T-helper 2 cell (primary cell): Measurements from ENCODE around the gene BRD9.
A peak's percentile ranks its signal among the peaks of the same experiment; 100 is the strongest.
"Not testable (repeated sequence)": the region's sequence is repeated elsewhere in the genome, so short reads cannot be mapped to it uniquely, and the experiment has no call there.

Experiments used
- DNase-seq, 5 experiments: peaks; one replicate each; pipeline versions ENCODE4 v3.0.0 to v3.0.0-alpha.2; 2012 to 2022
- total RNA-seq, 2 donors: gene quantifications; one replicate each; lab custom pipeline; 2026; lab: John Stamatoyannopoulos, UW

Gene BRD9
- total RNA-seq = 111 to 120 reads per million in 2 donors

- DNase-seq = peak; percentile 73 to 92 (median 77)
Observed at GRCh38 chr5:892394-893136, at the start of gene BRD9, which contains the start of gene TRIP13. Gene BRD9 (minus strand): TSS chr5:892801. CDS start chr5:892657, 144 bp downstream. Gene TRIP13 (plus strand): TSS chr5:892884. CDS start chr5:892999, 115 bp downstream.

DNA sequence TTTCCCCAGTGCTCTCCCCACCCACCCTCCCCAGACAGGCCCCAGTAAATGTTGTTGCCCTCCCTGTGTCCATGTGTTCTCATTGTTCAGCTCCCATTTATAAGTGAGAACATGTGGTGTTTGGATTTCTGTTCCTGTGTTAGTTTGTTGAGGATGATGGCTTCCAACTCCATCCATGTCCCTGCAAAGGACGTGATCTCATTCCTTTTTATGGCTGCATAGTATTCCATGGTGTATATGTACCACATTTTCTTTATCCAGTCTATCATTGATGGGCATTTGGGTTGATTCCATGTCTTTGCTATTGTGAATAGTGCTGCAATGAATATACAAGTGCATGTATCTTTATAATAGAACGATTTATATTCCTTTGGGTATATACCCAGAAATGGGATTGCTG is 48.1 kb upstream of the BRD9 start:
- DNase-seq = not testable (repeated sequence)

- DNase-seq = no peak
Observed at GRCh38 chr5:939368-939767, 46.8 kb upstream of the BRD9 start.

- no peak for DNase-seq
Observed at GRCh38 chr5:937151-937924, 44.7 kb upstream of the BRD9 start.

DNA sequence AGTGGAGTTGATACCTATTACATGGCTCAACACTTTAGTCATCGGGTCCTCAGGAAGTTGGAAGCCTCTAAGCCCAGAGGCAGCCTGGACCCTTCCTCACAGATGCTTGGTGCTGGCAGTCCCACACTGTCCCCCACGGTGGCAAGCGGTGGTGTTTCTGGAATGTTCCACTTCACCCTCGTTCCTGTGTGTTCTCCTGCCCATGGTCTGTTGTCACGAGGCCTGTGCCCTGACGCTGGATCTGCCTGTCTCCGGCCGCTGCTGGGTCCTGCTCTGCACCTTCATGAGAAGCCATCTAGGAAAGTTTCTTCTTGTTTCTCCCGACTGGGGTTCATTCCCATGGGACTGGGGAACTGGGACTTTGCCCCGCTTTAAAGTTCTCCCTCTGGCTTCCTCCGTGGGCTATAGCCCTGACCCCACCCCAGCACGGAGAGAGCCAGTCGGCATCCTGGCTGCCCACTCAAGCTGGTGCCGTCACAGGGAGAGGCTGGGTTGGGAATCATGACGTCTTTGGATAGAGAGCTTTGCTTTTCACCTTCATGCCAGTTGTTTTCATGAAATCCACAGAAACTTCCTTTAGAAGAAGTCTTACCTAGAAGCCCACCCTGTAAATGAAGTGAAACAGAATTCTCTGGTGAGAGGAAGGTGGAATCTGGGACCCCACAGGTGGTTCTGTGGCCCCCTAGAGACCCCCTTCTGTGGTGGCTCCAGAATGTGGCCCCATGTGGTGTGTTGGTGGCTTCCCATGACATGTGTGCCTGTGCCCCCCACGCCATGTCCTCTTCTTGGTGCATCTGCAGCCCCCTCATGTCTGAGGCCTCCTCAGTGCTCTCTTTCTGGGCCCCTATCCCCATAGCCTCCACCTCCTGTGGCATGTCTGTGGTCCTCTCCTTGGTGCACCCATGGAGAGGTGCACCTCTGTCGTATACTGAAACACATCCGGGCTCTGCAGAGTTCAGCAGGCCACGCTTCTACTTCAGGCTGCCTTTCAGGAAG is 43.8 kb upstream of the BRD9 start:
- no peak for DNase-seq

GRCh38 chr5:935510-936084 is 43.0 kb upstream of the BRD9 start:
- DNase-seq = peak in 1 of 5 experiments; percentile 58

DNA sequence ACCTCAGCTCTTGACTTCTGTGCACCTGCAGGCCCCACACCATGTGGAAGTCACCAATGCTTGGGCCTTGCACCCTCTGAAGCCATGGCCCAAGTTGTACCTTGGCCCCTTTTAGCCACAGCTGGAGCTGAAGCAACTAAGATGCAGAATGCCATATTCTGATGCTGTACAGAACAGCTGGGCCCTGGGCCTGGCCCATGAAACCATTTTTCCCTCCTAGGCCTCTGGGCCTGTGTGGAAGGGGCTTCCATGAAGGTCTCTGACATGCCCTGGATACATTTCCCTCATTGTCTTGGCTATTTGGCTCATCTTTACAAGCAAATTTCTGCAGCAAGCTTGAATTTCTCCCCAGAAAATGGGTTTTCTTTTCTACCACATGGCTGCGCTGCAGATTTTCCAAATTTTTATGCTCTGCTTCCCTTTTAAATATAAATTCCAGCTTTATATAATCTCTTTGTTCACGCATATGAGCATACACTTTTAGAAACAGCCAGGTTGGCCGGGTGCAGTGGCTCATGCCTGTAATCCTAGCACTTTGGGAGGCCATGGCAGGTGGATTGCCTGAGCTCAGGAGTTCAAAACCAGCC is 41.9 kb upstream of the BRD9 start:
- not testable (repeated sequence) for DNase-seq

DNA sequence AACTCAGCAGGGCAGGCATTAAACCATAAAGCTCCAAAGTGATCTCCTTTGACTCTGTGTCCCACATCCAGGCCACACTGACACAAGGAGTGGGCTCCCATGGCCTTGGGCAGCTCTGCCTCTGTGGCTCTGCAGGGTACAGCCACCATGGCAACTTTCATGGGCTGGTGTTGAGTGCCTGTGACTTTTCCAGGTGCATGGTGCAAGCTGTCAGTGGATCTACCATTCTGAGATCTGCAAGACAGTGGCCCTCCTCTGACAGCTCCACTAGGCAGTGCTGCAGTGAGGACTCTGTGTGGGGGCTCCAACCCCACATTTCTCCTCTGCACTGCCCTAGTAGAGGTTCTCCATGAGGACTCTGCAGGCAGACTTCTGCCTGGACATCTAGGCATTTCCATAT is 41.4 kb upstream of the BRD9 start:
- not testable (repeated sequence) for DNase-seq

DNA sequence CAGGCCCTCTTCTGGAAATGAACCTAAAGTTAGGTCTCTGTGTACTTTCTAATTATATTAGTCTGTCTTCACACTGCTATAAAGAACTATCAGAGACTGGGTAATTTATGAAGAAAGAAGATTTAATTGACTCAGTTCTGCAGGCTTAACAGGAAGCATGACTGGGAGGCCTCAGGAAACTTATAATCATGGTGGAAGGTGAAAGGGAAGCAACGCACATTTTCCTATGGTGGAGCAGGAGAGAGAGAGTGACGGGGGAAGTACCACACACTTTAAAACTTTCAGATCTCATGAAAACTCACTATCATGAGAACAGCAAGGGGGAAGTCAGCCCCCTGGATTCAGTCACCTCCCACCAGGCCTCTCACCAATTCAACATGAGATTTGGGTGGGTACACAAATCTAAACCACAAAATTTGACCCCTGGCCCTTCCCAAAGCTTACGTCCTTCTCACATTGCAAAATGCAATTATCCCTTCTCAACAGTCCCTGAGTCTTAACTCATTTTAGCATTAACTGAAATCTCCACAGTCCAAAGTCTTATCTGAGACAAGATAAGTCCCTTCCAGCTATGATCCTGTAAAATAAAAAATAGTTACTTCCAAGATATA is 40.8 kb upstream of the BRD9 start:
- DNase-seq = no peak

- DNase-seq = no peak
Observed at GRCh38 chr5:932628-933250, 40.1 kb upstream of the BRD9 start.

DNA sequence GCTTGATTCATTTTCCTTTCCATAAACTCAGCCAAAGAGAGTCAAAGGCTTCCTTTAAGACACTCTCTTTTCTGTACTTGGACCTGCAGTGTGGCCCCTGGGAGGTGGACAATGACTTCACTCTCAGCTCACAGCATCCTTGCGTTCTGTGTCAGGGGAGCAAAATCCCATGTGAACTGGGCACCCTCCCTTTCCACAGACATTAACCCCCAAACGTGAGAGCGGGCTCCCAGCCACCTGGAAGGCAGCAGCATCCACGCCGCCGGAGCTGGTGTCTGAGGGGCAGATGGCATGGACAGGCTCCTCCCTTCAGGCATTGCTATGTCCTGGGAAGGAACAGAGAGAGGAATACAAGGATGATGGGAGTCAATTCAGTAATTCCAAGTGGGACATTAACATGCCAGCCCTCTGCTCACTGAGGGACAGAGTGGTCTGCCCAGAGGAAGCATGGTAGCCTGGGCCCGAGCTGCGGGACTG is 39.6 kb upstream of the BRD9 start:
- DNase-seq = no peak

DNA sequence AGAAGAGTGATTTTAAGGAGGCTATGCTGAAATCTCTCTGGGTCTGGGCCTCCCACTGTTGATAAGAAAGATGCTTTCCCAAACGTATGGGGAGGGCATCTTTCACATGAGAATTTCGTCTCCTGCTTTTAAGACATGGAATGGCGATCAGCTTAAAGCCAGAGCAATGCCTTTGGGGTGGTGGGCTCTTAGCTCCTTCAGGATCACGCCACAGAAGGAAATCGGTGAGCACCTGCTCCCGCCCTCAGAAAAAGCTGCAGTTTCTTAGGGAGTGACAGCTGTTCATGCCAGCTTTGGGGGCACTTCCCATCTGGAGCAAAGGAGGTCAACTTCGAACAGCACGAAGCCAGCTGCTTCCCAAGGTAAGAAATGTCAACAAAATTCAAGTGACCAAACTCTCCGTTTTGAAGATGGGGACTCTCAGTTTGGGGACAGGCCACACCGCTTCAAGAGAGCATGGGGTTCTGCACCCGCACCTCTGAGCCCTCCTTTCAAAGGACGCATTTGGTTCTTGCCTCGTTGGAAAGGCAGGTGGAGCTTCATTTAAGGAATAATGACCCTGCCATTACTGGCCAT is 39.1 kb upstream of the BRD9 start:
- DNase-seq = no peak

GRCh38 chr5:930866-931265 is 38.3 kb upstream of the BRD9 start:
- DNase-seq = no peak

DNA sequence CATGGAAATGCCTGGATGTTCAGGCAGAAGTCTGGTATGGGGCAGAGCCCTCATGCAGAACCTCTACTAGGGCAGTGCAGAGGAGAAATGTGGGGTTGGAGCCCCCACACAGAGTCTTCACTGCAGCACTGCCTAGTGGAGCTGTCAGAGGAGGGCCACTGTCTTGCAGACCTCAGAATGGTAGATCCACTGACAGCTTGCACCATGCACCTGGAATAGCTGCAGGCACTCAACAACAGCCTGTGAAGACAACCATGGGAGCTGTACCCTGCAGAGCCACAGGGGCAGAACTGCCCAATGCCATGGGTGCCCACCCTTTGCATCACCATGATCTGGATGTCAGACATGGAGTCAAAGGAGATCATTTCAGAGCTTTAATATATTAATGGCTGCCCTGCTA is 37.0 kb upstream of the BRD9 start:
- DNase-seq = no peak

DNA sequence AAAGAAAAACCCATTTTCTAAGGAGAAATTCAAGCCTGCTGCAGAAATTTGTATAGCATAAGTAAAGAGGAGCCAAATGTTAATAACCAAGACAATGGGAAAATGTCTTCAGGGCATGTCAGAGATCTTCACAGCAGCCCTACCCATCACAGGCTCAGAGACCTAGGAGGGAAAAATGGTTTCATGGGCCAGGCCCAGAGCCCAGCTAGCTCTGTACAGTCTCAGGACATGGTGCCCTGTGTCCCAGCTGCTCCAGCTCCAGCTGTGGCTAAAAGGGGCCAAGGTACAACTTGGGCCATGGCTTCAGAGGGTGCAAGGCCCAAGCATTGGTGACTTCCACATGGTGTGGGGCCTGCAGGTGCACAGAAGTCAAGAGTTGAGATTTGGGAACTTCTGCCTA is 36.6 kb upstream of the BRD9 start:
- DNase-seq = not testable (repeated sequence)

GRCh38 chr5:927172-928015 is 34.8 kb upstream of the BRD9 start:
- no peak for DNase-seq

DNA sequence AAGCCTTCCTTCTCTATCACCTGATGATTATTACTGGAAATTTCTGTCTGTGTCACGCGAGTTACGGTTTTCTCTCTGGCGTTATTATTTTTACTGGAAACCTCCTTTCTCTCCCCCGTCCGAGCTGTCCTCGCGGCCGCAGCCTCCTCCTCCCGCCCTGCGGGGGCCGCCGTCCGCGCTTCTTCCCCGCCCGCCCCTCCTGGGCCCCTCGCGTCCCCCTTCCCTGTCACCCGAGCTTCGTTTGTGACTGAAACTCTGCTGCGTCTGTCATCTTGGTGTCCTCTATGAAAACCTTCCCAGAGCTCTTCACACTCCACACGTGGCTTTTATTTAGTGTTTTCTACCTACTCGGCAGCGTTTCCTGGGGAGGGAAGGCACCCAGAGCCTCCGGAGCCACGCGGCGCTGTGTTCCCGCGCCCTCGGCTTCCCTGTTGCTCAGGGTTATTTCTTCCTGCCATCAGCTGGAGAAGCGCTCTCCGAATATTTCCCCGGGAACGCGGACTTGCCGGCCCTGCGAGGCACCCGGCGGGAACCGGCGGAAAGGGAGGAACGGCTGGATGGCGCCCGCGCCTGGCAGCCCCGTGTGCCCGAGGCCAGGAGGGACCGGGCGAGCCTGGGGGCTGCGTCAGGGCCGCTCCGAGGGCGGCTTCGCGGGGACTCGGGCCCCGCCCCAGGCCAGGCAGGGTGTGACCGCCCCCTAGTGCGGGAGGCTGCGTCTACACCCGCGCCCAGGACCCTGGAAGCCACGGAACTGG is 34.0 kb upstream of the BRD9 start:
- DNase-seq = peak in 1 of 5 experiments; percentile 29

DNA sequence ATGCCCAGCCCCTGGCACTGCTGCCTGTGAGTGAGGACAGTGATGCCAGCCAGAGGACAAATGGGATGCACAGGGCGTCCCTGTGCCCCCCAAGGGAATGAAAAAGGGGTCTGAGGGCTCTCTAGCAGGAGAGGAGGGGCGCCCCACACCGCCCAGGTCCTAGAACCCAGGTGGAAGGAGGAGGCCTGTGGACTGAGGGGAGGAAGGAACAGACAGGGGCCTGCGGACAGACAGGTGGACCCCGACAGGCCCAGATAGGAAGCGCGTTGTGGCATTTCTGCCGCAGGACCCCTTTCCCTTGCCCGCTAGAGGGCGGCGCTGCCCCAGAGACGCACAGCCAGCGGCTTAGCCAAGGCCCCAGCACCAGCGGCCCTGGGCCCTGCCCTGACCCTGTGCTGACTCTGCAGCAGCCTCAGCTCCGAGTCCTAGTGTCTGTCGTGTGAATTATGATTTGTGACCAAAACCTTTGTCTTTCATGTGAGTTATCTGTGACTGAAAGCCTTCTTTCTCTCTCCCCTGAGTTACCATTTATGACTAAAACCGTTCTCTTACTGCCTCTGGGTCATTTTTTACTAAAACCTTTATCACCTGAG is 30.8 kb upstream of the BRD9 start:
- peak; percentile 34 to 76 (median 54) for DNase-seq
